Muscle of leg (tissue), 11 donors: ENCODE measurements around the gene BCL6. TPM values are rescaled to one million over a fixed set of nuclear protein-coding genes. Genes with fewer than 3 reads are reported as not detected.

Source experiments
- DNase-seq: peaks from one replicate; pipeline ENCODE4 v3.0.0; 2013
- H3K27ac ChIP-seq: one replicate; pipeline ENCODE4 v1.5.1; 2013; ENCODE audit warnings: mild to moderate bottlenecking, low read length, control low read depth
- H3K27me3 ChIP-seq: one replicate; pipeline ENCODE4 v1.6.1; 2013; ENCODE audit warnings: low read length; ENCODE audit not compliant: control insufficient read depth, insufficient read depth
- H3K36me3 ChIP-seq: one replicate; pipeline ENCODE4 v1.6.1; 2013; ENCODE audit warnings: low read length; ENCODE audit not compliant: control insufficient read depth, insufficient read depth
- H3K4me1 ChIP-seq: one replicate; pipeline ENCODE4 v1.6.1; 2013; ENCODE audit warnings: low read length; ENCODE audit not compliant: control insufficient read depth, insufficient read depth
- H3K4me3 ChIP-seq: one replicate; pipeline ENCODE4 v1.5.1; 2013; ENCODE audit warnings: low read length, control low read depth
- H3K9me3 ChIP-seq: replicated peaks from 2 replicates; pipeline ENCODE4 v1.6.1; 2013; ENCODE audit warnings: low read depth, low read length; ENCODE audit not compliant: control insufficient read depth
- WGBS: methylation state at CpG from one replicate; pipeline ENCODE4 v1.1.5; 2013; ENCODE audit warnings: missing lambda C conversion rate; ENCODE audit not compliant: insufficient coverage; 5-methylcytosine and 5-hydroxymethylcytosine counted together
- polyA plus RNA-seq, 8 donors: library from polyadenylated mRNA; unstranded; fragments of 120-200 nt; gene quantifications; one replicate each; pipeline versions ENCODE4 v1.2.1 to v1.2.3, GENCODE V29; 2013; ENCODE audit warnings: inconsistent platforms in 1 of 8, low replicate concordance in 1 of 8; ENCODE audit not compliant: insufficient read length in 8 of 8, insufficient read depth in 1 of 8
- total RNA-seq: library from RNA; stranded (reverse); fragments of 120-200 nt; gene quantifications from one replicate; pipeline ENCODE4 v1.2.4, GENCODE V29; 2013

Gene BCL6
- total and polyA plus RNA-seq, 9 donors = 12.1 to 23.8 (median 19.0) TPM

GRCh38 chr3:187778726-187779125, 33.5 kb upstream of the BCL6 start:
- H3K4me1 ChIP-seq = no peaks in the 10 kb centered on the region

GRCh38 chr3:187777331-187777941, 32.2 kb upstream of the BCL6 start:
- DNase-seq = peak; percentile 35
- H3K27me3 ChIP-seq = no peaks in the 10 kb centered on the region
- no peaks in the 10 kb centered on the region for H3K36me3 ChIP-seq
- WGBS = 100% methylated on average over 1 of the region's 6 CpGs
- no peak overlapping the region for H3K27ac ChIP-seq
- H3K4me3 ChIP-seq = no peak overlapping the region
- H3K9me3 ChIP-seq = no peaks in the 10 kb centered on the region
- no peaks in the 10 kb centered on the region for H3K4me1 ChIP-seq

More at GRCh38 chr3:187778726-187779125, 33.5 kb upstream of the BCL6 start:
- Histone ChIP-seq H3K9me3 (no peaks in the 10 kb centered on the region), H3K27ac (no peak overlapping the region), H3K36me3 (no peaks in the 10 kb centered on the region), H3K4me3 (no peak overlapping the region), H3K27me3 (no peaks in the 10 kb centered on the region)
- no peak for DNase-seq
- 86% methylated on average over 1 of the region's 2 CpGs for WGBS

GRCh38 chr3:187775549-187775948, 30.3 kb upstream of the BCL6 start:
- H3K4me1 ChIP-seq = no peaks in the 10 kb centered on the region
- H3K36me3 ChIP-seq = no peaks in the 10 kb centered on the region
- H3K27me3 ChIP-seq = no peaks in the 10 kb centered on the region
- H3K4me3 ChIP-seq = no peak overlapping the region
- H3K9me3 ChIP-seq = no peaks in the 10 kb centered on the region
- H3K27ac ChIP-seq = no peak overlapping the region
- no CpG with 5 or more reads among the region's 1 CpG for WGBS
- no peak for DNase-seq

GRCh38 chr3:187774185-187774789, 29.0 kb upstream of the BCL6 start:
- Histone ChIP-seq H3K36me3 (no peaks in the 10 kb centered on the region), H3K27me3 (no peaks in the 10 kb centered on the region), H3K27ac (no peak overlapping the region), H3K9me3 (no peaks in the 10 kb centered on the region), H3K4me1 (no peaks in the 10 kb centered on the region), H3K4me3 (no peak overlapping the region)
- peak; percentile 47 for DNase-seq
- 85% methylated on average over 7 of the region's 8 CpGs for WGBS

- H3K27ac ChIP-seq = no peak overlapping the region
- H3K36me3 ChIP-seq = no peaks in the 10 kb centered on the region
- no peaks in the 10 kb centered on the region for H3K4me1 ChIP-seq
- no peaks in the 10 kb centered on the region for H3K9me3 ChIP-seq
- H3K4me3 ChIP-seq = no peak overlapping the region
- DNase-seq = peak; percentile 51
- H3K27me3 ChIP-seq = no peaks in the 10 kb centered on the region
- 73% methylated on average over 6 of the region's 19 CpGs for WGBS
These were observed 28.2 kb upstream of the BCL6 start for GRCh38 chr3:187773233-187774184.

GRCh38 chr3:187770224-187770623, 25.0 kb upstream of the BCL6 start:
- Histone ChIP-seq H3K27me3 (no peaks in the 10 kb centered on the region), H3K4me1 (no peaks in the 10 kb centered on the region), H3K27ac (no peak overlapping the region), H3K36me3 (no peaks in the 10 kb centered on the region), H3K4me3 (no peak overlapping the region), H3K9me3 (no peaks in the 10 kb centered on the region)
- DNase-seq = no peak
- 88% methylated on average over 1 of the region's 1 CpG for WGBS

- DNase-seq = no peak
- Histone ChIP-seq H3K27me3 (no peaks in the 10 kb centered on the region), H3K4me3 (no peak overlapping the region), H3K36me3 (no peaks in the 10 kb centered on the region), H3K4me1 (no peaks in the 10 kb centered on the region), H3K9me3 (no peaks in the 10 kb centered on the region), H3K27ac (no peak overlapping the region)
- WGBS = no CpG with 5 or more reads among the region's 2 CpGs
These were observed 24.5 kb upstream of the BCL6 start for GRCh38 chr3:187769771-187770170.

GRCh38 chr3:187767266-187768012, 22.2 kb upstream of the BCL6 start:
- Histone ChIP-seq H3K4me3 (no peak overlapping the region), H3K9me3 (no peaks in the 10 kb centered on the region), H3K36me3 (no peaks in the 10 kb centered on the region), H3K4me1 (no peaks in the 10 kb centered on the region), H3K27me3 (no peaks in the 10 kb centered on the region), H3K27ac (no peak overlapping the region)
- 80% methylated on average over 1 of the region's 3 CpGs for WGBS
- DNase-seq = no peak

GRCh38 chr3:187765342-187765741, 20.1 kb upstream of the BCL6 start:
- H3K36me3 ChIP-seq = no peaks in the 10 kb centered on the region
- no CpG with 5 or more reads among the region's 2 CpGs for WGBS
- H3K27me3 ChIP-seq = no peaks in the 10 kb centered on the region
- H3K4me3 ChIP-seq = no peak overlapping the region
- H3K4me1 ChIP-seq = no peaks in the 10 kb centered on the region
- H3K9me3 ChIP-seq = no peaks in the 10 kb centered on the region
- H3K27ac ChIP-seq = no peak overlapping the region
- DNase-seq = no peak
